BLaER1 (cell line): ENCODE measurements around the gene MPPED1.

ENCODE experiments used
- H3K27ac ChIP-seq: shearing (Covaris generic); formaldehyde crosslinking; 2 replicates; pipeline ENCODE4 v1.8.1; 2022
- H3K27me3 ChIP-seq: shearing (Covaris generic); formaldehyde crosslinking; 2 replicates; pipeline ENCODE4 v1.8.1; 2022
- H3K36me3 ChIP-seq: shearing (Covaris generic); formaldehyde crosslinking; 2 replicates; pipeline ENCODE4 v1.8.1; 2022
- H3K4me1 ChIP-seq: shearing (Covaris generic); formaldehyde crosslinking; 2 replicates; pipeline ENCODE4 v1.8.1; 2022
- H3K4me2 ChIP-seq: shearing (Covaris generic); formaldehyde crosslinking; 2 replicates; pipeline ENCODE4 v1.8.1; 2022
- H3K4me3 ChIP-seq: shearing (Covaris generic); formaldehyde crosslinking; 2 replicates; pipeline ENCODE4 v1.8.1; 2022
- H3K9ac ChIP-seq: shearing (Covaris generic); formaldehyde crosslinking; 2 replicates; pipeline ENCODE4 v1.8.1; 2022
- H3K9me3 ChIP-seq: shearing (Covaris generic); formaldehyde crosslinking; 2 replicates; pipeline ENCODE4 v1.8.1; 2022
- H4K20me1 ChIP-seq: shearing (Covaris generic); formaldehyde crosslinking; 2 replicates; pipeline ENCODE4 v1.8.1; 2022
- Cebpa-rat ChIP-seq: shearing (Covaris generic); IDR thresholded peaks from 2 replicates; pipeline ENCODE4 v1.8.1; 2022

Gene MPPED1

GRCh38 chr22:43501878-43502277 is 90.1 kb downstream of the MPPED1 start:
- no peaks in the 10 kb centered on the region for H4K20me1 ChIP-seq
- H3K36me3 ChIP-seq: no peaks in the 10 kb centered on the region
- no peak overlapping the region for H3K27ac ChIP-seq
- H3K4me2 ChIP-seq: no peak overlapping the region
- no peak overlapping the region for H3K4me3 ChIP-seq
- TF ChIP-seq Cebpa-rat: no peak
- H3K27me3 ChIP-seq: no peaks in the 10 kb centered on the region
- no peaks in the 10 kb centered on the region for H3K9me3 ChIP-seq
- H3K9ac ChIP-seq: no peak overlapping the region
- no peaks in the 10 kb centered on the region for H3K4me1 ChIP-seq

- H3K27me3 ChIP-seq: no peaks in the 10 kb centered on the region
Measured at GRCh38 chr22:43502306-43502874, 90.6 kb downstream of the MPPED1 start.

DNA sequence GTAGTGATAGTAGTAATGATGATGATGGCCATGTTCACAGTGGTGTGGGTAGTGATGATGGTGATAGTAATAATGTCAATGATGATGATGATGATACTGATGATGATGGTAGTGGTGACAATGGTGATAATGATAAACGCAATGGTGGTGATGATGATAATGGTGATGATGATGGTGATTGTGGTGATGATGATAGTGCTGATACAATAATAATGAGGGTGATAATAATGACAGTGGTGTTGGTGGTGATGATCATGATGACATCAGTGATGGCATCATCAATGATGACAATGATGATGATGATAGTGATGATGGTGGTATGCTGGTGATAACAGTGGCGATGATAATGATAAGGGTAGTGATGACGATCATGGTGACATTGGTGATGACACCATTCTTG is 92.3 kb downstream of the MPPED1 start:
- no peaks in the 10 kb centered on the region for H3K4me1 ChIP-seq
- H3K9me3 ChIP-seq: no peaks in the 10 kb centered on the region
- TF ChIP-seq Cebpa-rat: no peak
- H4K20me1 ChIP-seq: no peaks in the 10 kb centered on the region
- H3K4me3 ChIP-seq: no peak overlapping the region
- H3K27ac ChIP-seq: no peak overlapping the region
- no peaks in the 10 kb centered on the region for H3K27me3 ChIP-seq
- no peak overlapping the region for H3K9ac ChIP-seq
- no peak overlapping the region for H3K4me2 ChIP-seq
- H3K36me3 ChIP-seq: no peaks in the 10 kb centered on the region

More at GRCh38 chr22:43502306-43502874, 90.6 kb downstream of the MPPED1 start:
- H4K20me1 ChIP-seq: no peaks in the 10 kb centered on the region
- H3K4me1 ChIP-seq: no peaks in the 10 kb centered on the region
- H3K4me2 ChIP-seq: no peak overlapping the region
- no peak for TF ChIP-seq Cebpa-rat
- H3K9ac ChIP-seq: no peak overlapping the region
- no peaks in the 10 kb centered on the region for H3K36me3 ChIP-seq
- H3K4me3 ChIP-seq: no peak overlapping the region
- H3K27ac ChIP-seq: no peak overlapping the region
- no peaks in the 10 kb centered on the region for H3K9me3 ChIP-seq

GRCh38 chr22:43504666-43505261 is 93.0 kb downstream of the MPPED1 start:
- Histone ChIP-seq H3K4me3 (no peak overlapping the region), H3K4me2 (no peak overlapping the region), H3K9me3 (no peaks in the 10 kb centered on the region), H4K20me1 (no peaks in the 10 kb centered on the region), H3K36me3 (no peaks in the 10 kb centered on the region), H3K4me1 (no peaks in the 10 kb centered on the region), H3K27ac (no peak overlapping the region), H3K27me3 (no peaks in the 10 kb centered on the region), H3K9ac (no peak overlapping the region)
- no peak for TF ChIP-seq Cebpa-rat

- Histone ChIP-seq H4K20me1 (no peaks in the 10 kb centered on the region), H3K27me3 (no peaks in the 10 kb centered on the region), H3K4me1 (no peaks in the 10 kb centered on the region), H3K27ac (no peak overlapping the region), H3K9me3 (no peaks in the 10 kb centered on the region), H3K4me2 (no peak overlapping the region), H3K9ac (no peak overlapping the region), H3K4me3 (no peak overlapping the region), H3K36me3 (no peaks in the 10 kb centered on the region)
- TF ChIP-seq Cebpa-rat: no peak
Measured at GRCh38 chr22:43505423-43505822, 93.6 kb downstream of the MPPED1 start.

- Histone ChIP-seq H3K4me3 (no peak overlapping the region), H3K27me3 (no peaks in the 10 kb centered on the region), H3K4me1 (no peaks in the 10 kb centered on the region), H4K20me1 (no peaks in the 10 kb centered on the region), H3K27ac (no peak overlapping the region), H3K4me2 (no peak overlapping the region), H3K9ac (no peak overlapping the region), H3K36me3 (no peaks in the 10 kb centered on the region), H3K9me3 (no peaks in the 10 kb centered on the region)
- TF ChIP-seq Cebpa-rat: no peak
Measured at GRCh38 chr22:43505896-43506295, 94.1 kb downstream of the MPPED1 start.

DNA sequence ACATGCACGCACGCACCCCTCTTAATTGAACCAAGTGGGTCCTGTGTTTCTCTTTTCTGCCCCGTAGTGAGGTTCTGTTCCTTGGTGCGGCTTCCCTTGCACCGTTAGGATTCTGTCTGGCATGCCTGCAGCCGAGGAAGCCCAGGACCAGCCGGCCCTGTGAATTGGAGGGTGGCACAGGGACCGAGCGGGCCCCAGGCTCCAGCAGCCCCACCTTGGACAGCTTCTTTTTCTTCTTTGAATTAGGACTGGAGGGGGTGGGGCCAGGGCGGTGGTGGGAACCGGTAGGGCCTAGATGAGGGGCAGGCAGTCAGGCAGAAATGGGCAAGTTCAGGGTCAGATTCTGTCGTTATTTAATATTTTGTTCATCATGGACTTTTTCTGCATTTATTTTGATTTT is 94.7 kb downstream of the MPPED1 start:
- Histone ChIP-seq H4K20me1 (no peaks in the 10 kb centered on the region), H3K27ac (no peak overlapping the region), H3K4me3 (no peak overlapping the region), H3K36me3 (no peaks in the 10 kb centered on the region), H3K9ac (no peak overlapping the region), H3K27me3 (no peaks in the 10 kb centered on the region), H3K4me2 (no peak overlapping the region), H3K9me3 (no peaks in the 10 kb centered on the region), H3K4me1 (no peaks in the 10 kb centered on the region)
- no peak for TF ChIP-seq Cebpa-rat

DNA sequence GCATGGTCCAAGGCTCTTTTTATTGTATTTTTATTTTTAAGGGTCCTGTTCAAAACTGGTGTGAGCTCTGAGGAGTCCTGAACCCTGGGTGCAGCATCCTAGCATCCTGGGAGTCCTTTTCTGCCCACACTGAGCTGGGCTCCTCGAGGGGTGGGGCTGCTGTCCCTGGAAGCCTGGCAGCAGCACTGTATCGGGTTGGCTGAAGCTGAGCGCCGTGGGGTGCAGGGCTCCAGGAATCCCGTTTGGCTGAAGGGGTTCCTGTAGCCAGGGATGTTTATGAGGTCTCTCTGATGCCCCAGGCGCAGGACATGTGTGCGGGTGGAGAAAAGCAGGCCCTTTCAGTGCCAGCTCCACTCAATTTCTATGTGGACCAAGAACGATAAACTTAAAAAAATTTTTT is 95.4 kb downstream of the MPPED1 start:
- no peak for TF ChIP-seq Cebpa-rat
- Histone ChIP-seq H3K27ac (no peak overlapping the region), H3K4me3 (no peak overlapping the region), H3K4me1 (no peaks in the 10 kb centered on the region), H3K36me3 (no peaks in the 10 kb centered on the region), H3K4me2 (no peak overlapping the region), H4K20me1 (no peaks in the 10 kb centered on the region), H3K27me3 (no peaks in the 10 kb centered on the region), H3K9ac (no peak overlapping the region), H3K9me3 (no peaks in the 10 kb centered on the region)

GRCh38 chr22:43508489-43508888 is 96.7 kb downstream of the MPPED1 start:
- no peak overlapping the region for H3K9ac ChIP-seq
- no peak overlapping the region for H3K27ac ChIP-seq
- no peaks in the 10 kb centered on the region for H3K27me3 ChIP-seq
- H3K36me3 ChIP-seq: no peaks in the 10 kb centered on the region
- H3K9me3 ChIP-seq: no peaks in the 10 kb centered on the region
- no peak for TF ChIP-seq Cebpa-rat
- no peak overlapping the region for H3K4me2 ChIP-seq
- no peaks in the 10 kb centered on the region for H4K20me1 ChIP-seq
- H3K4me3 ChIP-seq: no peak overlapping the region
- H3K4me1 ChIP-seq: no peaks in the 10 kb centered on the region

- Histone ChIP-seq H3K9me3 (no peaks in the 10 kb centered on the region), H3K36me3 (no peaks in the 10 kb centered on the region), H3K27me3 (no peaks in the 10 kb centered on the region), H3K4me2 (no peak overlapping the region), H4K20me1 (no peaks in the 10 kb centered on the region), H3K4me3 (no peak overlapping the region), H3K9ac (no peak overlapping the region), H3K4me1 (no peaks in the 10 kb centered on the region), H3K27ac (no peak overlapping the region)
- no peak for TF ChIP-seq Cebpa-rat
Measured at GRCh38 chr22:43509337-43509736, 97.5 kb downstream of the MPPED1 start.
